GM13976 (cell line): Measurements from ENCODE around the gene HOXC9.

Experiments
- DNase-seq: peaks from one replicate; pipeline ENCODE4 v3.0.0; 2012; ENCODE audit warnings: low spot score
- in situ Hi-C: fragments of 300-500 bp; cut with MboI; formaldehyde crosslinking; loops from one replicate; pipeline ENCODE4 v1.12.0; 2022; ENCODE audit warnings: low sequenced_read_pairs, mixed read lengths, inconsistent platforms; ENCODE audit not compliant: unreplicated experiment
- TF ChIP-seq, protein P1 (sequence below): IDR thresholded peaks from 2 replicates; pipeline ENCODE4 v1.5.1; 2012; ENCODE audit warnings: borderline replicate concordance, mild to moderate bottlenecking; ENCODE audit not compliant: insufficient read depth; ENCODE audit errors: extremely low read depth, missing control alignments, control extremely low read depth

Gene HOXC9

DNA sequence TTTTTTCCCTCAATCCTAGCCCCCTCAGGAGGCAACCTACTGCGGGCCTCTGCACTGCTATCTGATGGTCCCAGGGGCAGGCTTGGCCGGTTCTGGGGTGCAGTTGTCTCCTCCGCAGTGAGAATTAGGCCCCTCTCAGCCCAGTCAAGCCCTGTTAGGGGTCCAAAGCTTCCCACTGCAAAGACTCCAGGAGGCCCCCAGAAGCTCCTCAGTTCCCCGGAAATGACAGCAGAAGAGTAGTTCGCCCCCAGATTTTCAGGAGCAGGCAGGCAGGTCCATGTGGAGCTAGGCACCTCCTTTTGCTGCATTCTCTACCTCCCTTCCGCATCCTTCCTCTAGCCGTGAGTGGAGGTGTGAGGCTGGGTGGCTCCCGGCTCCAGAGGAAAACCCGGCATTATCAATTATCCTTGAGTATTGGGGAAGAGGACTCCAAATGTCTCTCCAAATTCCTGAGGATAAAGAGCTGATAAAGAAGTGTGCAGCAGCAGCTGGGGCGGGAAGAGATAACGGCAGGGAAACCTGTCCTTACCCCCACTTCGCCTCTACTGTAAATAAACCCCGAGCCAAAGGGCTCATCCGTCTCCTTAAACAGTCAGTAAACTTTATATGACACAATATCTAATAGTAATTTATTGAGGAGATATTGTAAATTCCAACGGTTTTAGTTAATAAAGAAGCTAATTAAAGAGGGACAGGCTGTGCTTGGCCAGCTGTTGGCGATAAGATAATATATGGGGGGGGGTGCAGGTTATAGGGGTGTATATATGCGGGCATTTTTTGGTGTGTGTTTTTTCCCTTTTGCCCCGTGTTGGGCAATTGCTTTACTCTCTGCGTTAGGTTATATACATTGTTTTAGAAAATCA lies 45.9 kb upstream of the HOXC9 start:
- in situ Hi-C loops = no loop called here
- TF ChIP-seq, protein P1, sequence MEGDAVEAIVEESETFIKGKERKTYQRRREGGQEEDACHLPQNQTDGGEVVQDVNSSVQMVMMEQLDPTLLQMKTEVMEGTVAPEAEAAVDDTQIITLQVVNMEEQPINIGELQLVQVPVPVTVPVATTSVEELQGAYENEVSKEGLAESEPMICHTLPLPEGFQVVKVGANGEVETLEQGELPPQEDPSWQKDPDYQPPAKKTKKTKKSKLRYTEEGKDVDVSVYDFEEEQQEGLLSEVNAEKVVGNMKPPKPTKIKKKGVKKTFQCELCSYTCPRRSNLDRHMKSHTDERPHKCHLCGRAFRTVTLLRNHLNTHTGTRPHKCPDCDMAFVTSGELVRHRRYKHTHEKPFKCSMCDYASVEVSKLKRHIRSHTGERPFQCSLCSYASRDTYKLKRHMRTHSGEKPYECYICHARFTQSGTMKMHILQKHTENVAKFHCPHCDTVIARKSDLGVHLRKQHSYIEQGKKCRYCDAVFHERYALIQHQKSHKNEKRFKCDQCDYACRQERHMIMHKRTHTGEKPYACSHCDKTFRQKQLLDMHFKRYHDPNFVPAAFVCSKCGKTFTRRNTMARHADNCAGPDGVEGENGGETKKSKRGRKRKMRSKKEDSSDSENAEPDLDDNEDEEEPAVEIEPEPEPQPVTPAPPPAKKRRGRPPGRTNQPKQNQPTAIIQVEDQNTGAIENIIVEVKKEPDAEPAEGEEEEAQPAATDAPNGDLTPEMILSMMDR = no peak
- no peak for DNase-seq

DNA sequence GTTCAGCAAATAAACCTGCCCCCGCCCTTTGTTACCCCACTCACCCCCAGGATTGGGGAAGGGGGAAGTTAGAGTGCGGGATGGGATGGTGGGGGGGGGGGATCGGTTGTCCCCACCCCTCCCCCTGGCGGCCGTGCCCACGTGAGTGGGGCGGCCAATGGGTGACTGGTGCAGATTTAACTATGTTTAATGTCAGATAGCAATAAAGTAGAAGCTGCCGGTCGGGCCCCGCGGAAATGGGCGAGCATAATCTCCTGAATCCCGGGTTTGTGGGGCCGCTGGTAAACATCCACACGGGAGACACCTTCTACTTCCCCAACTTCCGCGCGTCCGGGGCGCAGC lies 45.3 kb upstream of the HOXC9 start, which contains the start of gene HOXC12:
Gene HOXC12, plus strand, starts transcription at position 210 of the 342 bp plus-strand sequence. Its CDS starts 27 bp downstream, at position 237.
- in situ Hi-C loops = no loop called here
- DNase-seq = no peak
- TF ChIP-seq, protein P1 = no peak

DNA sequence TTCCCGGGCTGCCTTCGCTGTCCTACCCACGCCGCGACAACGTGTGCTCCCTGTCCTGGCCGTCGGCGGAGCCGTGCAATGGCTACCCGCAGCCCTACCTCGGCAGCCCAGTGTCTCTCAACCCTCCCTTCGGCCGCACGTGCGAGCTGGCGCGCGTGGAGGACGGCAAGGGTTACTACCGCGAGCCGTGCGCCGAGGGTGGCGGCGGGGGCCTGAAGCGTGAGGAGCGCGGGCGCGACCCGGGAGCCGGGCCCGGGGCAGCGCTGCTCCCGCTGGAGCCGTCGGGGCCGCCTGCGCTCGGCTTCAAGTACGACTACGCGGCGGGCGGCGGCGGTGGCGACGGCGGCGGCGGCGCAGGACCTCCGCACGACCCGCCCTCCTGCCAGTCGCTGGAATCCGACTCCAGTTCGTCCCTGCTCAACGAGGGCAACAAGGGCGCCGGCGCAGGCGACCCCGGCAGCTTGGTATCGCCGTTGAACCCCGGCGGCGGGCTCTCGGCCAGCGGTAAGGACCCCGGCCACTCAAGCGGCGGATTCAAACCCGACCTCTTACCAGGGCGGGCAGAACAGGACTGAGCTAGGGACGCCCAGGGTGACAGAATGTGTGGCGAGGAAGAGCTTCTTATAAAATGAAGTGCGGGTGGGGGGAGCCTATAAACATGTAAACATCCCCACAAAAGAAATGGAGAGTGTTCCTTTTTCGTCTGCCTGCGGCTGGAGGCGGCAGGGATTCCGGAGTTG lies 44.8 kb upstream of the HOXC9 start:
- in situ Hi-C loops = no loop called here
- TF ChIP-seq, protein P1 = no peak
- DNase-seq = no peak

DNA sequence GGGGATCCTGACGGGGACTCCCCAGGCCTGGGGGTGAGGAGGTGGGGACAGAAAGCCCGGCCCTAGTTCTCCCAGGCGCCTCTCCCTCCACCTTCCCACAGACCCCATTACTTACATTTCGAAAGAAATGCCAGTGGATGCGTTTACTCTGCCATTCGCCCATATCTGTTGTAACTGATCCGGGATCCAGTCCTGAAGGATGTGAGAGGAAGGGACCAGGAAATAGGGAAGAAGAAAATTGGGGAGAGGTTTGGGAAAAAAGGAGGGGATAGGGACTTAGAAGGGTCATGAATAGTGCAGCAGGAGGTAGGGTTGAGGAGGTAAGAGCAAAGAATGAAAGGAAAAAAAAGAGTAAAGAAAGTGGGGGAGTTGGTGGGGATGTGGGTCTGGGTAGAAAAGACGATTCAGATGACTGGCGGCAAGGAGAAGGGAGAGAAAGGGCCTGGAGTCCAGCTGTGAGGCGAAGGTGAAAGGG lies 44.1 kb upstream of the HOXC9 start:
- DNase-seq = no peak
- in situ Hi-C loops = no loop called here
- TF ChIP-seq, protein P1 = no peak

DNA sequence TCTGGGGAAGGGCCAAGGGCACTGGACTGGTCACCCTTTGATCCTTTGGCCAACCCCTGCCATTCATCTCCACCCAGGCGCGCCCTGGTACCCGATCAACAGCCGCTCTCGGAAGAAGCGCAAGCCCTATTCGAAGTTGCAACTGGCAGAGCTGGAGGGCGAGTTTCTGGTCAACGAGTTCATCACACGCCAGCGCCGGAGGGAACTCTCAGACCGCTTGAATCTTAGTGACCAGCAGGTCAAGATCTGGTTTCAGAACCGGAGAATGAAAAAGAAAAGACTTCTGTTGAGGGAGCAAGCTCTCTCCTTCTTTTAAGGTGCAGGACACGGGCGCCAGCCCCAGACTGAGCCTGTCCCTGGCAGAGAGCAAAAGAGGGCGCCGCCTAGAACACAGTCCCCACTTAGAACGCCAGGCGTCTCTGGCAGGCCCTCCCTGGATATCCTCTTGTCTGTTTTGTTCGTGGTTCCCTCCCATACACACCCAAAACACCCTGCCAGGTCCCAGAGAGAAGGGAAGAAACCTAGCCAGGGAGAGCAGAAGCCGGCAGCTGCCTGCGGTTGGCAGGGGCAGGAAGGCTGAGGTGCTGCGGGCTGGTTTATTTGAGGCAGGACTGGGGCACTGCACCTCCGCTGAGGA lies 43.6 kb upstream of the HOXC9 start:
- no peak for DNase-seq
- in situ Hi-C loops = no loop called here
- TF ChIP-seq, protein P1 = no peak

DNA sequence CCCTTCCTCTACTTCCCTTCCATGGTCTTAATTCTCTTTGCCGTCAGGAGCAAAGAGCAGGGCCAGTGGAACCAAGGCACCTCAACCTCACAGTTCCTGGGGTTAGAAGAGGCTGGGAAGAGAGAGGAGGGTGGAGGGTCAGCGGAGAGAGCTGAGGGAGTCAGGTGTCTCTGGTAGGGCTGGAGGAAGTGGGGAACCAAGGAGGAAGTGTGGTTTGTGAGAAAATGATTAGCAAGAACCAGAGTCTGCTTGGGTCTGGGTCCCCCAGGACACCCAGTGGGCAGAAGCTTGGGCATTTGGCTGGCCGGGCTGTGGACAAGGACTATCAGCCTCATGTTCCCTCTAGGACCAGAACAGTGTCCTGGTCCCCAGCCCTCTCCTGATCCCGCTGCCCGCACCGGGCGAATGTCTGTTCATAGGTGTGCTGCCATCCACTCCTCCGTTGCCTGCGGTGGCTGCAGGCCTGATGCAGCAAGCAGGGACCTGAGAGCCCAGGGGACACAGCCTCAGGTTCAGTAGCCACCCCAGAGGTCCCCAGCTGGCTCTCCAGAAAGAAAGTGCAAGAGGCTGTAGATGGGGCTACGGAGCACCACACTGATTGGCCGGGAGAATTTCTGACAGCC lies 42.9 kb upstream of the HOXC9 start:
- no peak for DNase-seq
- TF ChIP-seq, protein P1 = no peak
- in situ Hi-C loops = no loop called here
